RWPE2 (cell line): ENCODE measurements around the gene ROBO1.

Source experiments
- ATAC-seq: fragments of 200-7000 bp; cut with Tn5 transposase; 3 replicates; pipeline ENCODE4 v1.9.1; 2021; ENCODE audit warnings: low read depth
- DNase-seq: peaks from one replicate; pipeline ENCODE4 v3.0.0-alpha.2; 2020; ENCODE audit warnings: low spot score
- H3K27ac ChIP-seq: fragments of 450-650 bp; 2 replicates; pipeline ENCODE4 v1.5.1; 2017; ENCODE audit warnings: mild to moderate bottlenecking; ENCODE audit not compliant: poor library complexity, severe bottlenecking
- H3K27me3 ChIP-seq: fragments of 250-450 bp; sonication (Bioruptor Pico); 2 replicates; pipeline ENCODE4 v1.5.1; 2021; ENCODE audit warnings: mild to moderate bottlenecking, moderate library complexity; ENCODE audit not compliant: insufficient read depth, poor library complexity, severe bottlenecking
- H3K36me3 ChIP-seq: fragments of 250-450 bp; sonication (Bioruptor Pico); 2 replicates; pipeline ENCODE4 v1.5.1; 2020; ENCODE audit warnings: low read depth, mild to moderate bottlenecking, moderate library complexity
- H3K4me1 ChIP-seq: fragments of 250-450 bp; sonication (Bioruptor Pico); 2 replicates; pipeline ENCODE4 v1.5.1; 2021; ENCODE audit warnings: mild to moderate bottlenecking, moderate library complexity; ENCODE audit not compliant: insufficient read depth, poor library complexity, severe bottlenecking
- H3K4me3 ChIP-seq: fragments of 250-450 bp; sonication (Bioruptor Pico); 2 replicates; pipeline ENCODE4 v1.5.1; 2021; ENCODE audit warnings: mild to moderate bottlenecking, moderate library complexity; ENCODE audit not compliant: severe bottlenecking
- H3K9me3 ChIP-seq: fragments of 250-450 bp; sonication (Bioruptor Pico); 2 replicates; pipeline ENCODE4 v1.5.1; 2021; ENCODE audit warnings: mild to moderate bottlenecking, moderate library complexity; ENCODE audit not compliant: severe bottlenecking
- TF ChIP-seq, protein P1 (sequence below): fragments of 450-650 bp; IDR thresholded peaks from one replicate; pipeline ENCODE4 v1.5.1; 2017; ENCODE audit warnings: mild to moderate bottlenecking, moderate library complexity; ENCODE audit not compliant: poor library complexity, severe bottlenecking

The ROBO1 gene

DNA sequence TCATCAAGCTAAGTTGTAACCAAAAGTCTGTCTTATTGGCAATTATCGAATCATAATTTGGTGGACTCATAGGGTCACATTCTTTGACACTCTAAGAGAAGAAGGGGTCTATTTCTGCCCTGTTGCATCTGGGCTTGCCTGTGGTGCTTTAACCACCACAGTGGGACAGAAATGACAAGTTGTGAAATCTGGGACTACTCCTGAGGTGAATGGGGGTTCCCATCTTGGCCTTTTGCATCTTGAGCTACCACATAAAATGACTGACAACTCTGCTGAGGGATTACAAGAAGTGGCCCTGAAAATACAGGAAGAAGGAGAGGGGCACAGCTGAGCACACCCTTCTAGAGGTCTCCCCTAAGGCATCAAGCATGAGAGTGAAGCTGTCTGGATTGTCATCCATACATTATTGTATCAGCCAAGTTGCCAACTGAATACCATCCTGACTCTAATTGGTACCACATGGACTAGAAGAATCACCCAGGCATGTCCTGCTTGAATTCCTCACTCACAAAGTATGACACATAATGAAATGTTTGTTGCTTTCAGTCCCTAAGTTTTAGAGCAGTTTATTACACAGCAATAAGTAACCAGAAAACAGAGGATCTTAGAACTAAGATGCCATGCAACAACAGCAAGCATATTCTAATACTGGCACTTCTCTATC lies 306.5 kb downstream of the ROBO1 start:
- Histone ChIP-seq H3K4me3 (no peak overlapping the region), H3K27me3 (no peaks in the 10 kb centered on the region), H3K27ac (no peak overlapping the region), H3K4me1 (no peaks in the 10 kb centered on the region), H3K9me3 (no peaks in the 10 kb centered on the region), H3K36me3 (no peaks in the 10 kb centered on the region)
- TF ChIP-seq, protein P1, sequence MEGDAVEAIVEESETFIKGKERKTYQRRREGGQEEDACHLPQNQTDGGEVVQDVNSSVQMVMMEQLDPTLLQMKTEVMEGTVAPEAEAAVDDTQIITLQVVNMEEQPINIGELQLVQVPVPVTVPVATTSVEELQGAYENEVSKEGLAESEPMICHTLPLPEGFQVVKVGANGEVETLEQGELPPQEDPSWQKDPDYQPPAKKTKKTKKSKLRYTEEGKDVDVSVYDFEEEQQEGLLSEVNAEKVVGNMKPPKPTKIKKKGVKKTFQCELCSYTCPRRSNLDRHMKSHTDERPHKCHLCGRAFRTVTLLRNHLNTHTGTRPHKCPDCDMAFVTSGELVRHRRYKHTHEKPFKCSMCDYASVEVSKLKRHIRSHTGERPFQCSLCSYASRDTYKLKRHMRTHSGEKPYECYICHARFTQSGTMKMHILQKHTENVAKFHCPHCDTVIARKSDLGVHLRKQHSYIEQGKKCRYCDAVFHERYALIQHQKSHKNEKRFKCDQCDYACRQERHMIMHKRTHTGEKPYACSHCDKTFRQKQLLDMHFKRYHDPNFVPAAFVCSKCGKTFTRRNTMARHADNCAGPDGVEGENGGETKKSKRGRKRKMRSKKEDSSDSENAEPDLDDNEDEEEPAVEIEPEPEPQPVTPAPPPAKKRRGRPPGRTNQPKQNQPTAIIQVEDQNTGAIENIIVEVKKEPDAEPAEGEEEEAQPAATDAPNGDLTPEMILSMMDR: no peak
- DNase-seq (no peak), ATAC-seq (no peak)

GRCh38 chr3:79453600-79453999 lies 314.2 kb downstream of the ROBO1 start:
- H3K4me3 ChIP-seq: no peak overlapping the region
- no peak overlapping the region for H3K27ac ChIP-seq
- TF ChIP-seq, protein P1: no peak
- no peaks in the 10 kb centered on the region for H3K9me3 ChIP-seq
- H3K27me3 ChIP-seq: no peaks in the 10 kb centered on the region
- DNase-seq (no peak), ATAC-seq (no peak)
- H3K4me1 ChIP-seq: no peaks in the 10 kb centered on the region
- H3K36me3 ChIP-seq: no peaks in the 10 kb centered on the region

DNA sequence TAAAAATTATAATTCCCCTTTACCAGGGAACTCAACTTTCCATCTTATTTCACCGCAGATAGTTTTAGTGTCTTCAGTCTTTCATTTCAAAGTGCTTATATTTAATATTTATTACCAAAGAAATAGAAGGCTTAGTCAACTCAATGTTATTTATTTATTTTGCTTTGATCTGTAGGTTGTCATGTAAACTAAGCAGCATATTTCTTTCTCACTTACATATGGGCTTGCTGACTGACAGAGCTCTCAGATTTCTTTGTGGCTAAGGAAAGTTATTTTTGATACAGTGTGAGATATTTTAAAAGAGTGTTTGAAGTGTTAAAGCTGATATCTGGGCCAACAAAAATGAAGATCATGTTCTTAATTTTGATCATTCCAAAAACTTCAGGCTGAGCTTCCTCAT lies 331.4 kb downstream of the ROBO1 start:
- Histone ChIP-seq H3K27me3 (no peaks in the 10 kb centered on the region), H3K36me3 (no peaks in the 10 kb centered on the region), H3K4me3 (no peak overlapping the region), H3K9me3 (no peaks in the 10 kb centered on the region), H3K4me1 (no peaks in the 10 kb centered on the region), H3K27ac (no peak overlapping the region)
- DNase-seq (no peak), ATAC-seq (no peak)
- TF ChIP-seq, protein P1: no peak

GRCh38 chr3:79427081-79427480 lies 340.7 kb downstream of the ROBO1 start:
- no peak overlapping the region for H3K4me3 ChIP-seq
- no peak for ATAC-seq
- peaks cover 12% of the 10 kb centered on the region for H3K4me1 ChIP-seq
- TF ChIP-seq, protein P1: no peak
- no peak for DNase-seq
- H3K9me3 ChIP-seq: no peaks in the 10 kb centered on the region
- H3K27ac ChIP-seq: no peak overlapping the region
- H3K27me3 ChIP-seq: no peaks in the 10 kb centered on the region
- H3K36me3 ChIP-seq: no peaks in the 10 kb centered on the region

DNA sequence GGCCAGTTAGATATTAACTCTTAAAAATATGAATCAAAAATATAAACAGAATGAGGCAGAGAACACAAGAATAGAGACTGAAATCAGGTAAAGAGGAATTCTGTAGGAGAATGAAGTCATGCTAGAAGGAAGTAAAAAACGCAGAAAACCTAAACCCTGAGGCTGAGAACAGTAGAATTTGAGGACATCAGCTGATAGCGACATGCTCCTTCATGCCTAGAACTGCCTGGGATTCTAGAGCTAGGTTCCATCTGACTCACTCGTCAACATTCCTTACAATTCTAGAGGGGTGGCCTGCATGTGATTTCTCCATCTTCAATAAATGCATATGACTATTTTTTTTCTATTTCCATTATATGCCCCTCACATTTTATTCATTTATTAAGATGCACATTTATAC lies 343.0 kb downstream of the ROBO1 start:
- no peaks in the 10 kb centered on the region for H3K36me3 ChIP-seq

More for the DNA sequence above, 343.0 kb downstream of the ROBO1 start:
- Histone ChIP-seq H3K4me1 (peaks cover 12% of the 10 kb centered on the region), H3K27me3 (no peaks in the 10 kb centered on the region), H3K9me3 (no peaks in the 10 kb centered on the region), H3K27ac (no peak overlapping the region), H3K4me3 (no peak overlapping the region)
- peak; percentile 78 for ATAC-seq
- no peak for DNase-seq
- TF ChIP-seq, protein P1: no peak
